Endothelial cell of umbilical vein (primary cell): ENCODE measurements around the gene DISP3. TPM values are rescaled to one million over a fixed set of nuclear protein-coding genes. Genes with fewer than 3 reads are reported as not detected.

Experiments used
- BruUV-seq: library from RNA; stranded (reverse); fragments of 400-500 nt; replicated peaks from 2 replicates; lab custom pipeline; 2021; lab: Mats Ljungman, UMichigan
- CTCF ChIA-PET: fragments of 300-600, 350-600 bp; sonication (Branson Sonifier 250); formaldehyde crosslinking; loops from one replicate; lab custom pipeline; 2021; ENCODE audit warnings: antibody characterized with exemption, inconsistent platforms; lab: Charles Lee
- POLR2A ChIA-PET: fragments of 300-600, 350-600 bp; sonication (Branson Sonifier 250); formaldehyde crosslinking; loops from one replicate; lab custom pipeline; 2021; ENCODE audit warnings: antibody characterized with exemption, inconsistent platforms; lab: Charles Lee
- DNase-seq: peaks from one replicate; pipeline ENCODE4 v3.0.0-alpha.2; 2011; ENCODE audit warnings: low read depth, low spot score
- FAIRE-seq: peaks from 2 replicates; lab custom pipeline; 2011; peaks lifted over from hg19 to GRCh38; lab: Jason Lieb, UNC
- H2AFZ ChIP-seq: 2 replicates; pipeline ENCODE4 v1.6.0; 2012; ENCODE audit warnings: low read depth, low read length, control low read depth, inconsistent platforms
- H3K27ac ChIP-seq: 2 replicates; pipeline ENCODE4 v1.5.1; 2011; ENCODE audit warnings: low read depth, mild to moderate bottlenecking, control low read depth, low read length, moderate library complexity; ENCODE audit not compliant: insufficient read depth
- H3K27me3 ChIP-seq, 2 experiments: 2 replicates each; pipeline versions ENCODE4 v1.6.0 to v1.6.1; 2011; ENCODE audit warnings: low read length in 2 of 2, mixed read lengths in 1 of 2; ENCODE audit not compliant: control insufficient read depth in 2 of 2, insufficient read depth in 2 of 2
- H3K36me3 ChIP-seq, 2 experiments: 2 replicates in 1 of 2; 3 replicates in 1 of 2; pipeline ENCODE4 v1.5.1; 2011; ENCODE audit warnings: low read length in 2 of 2, mild to moderate bottlenecking in 1 of 2, moderate library complexity in 1 of 2; ENCODE audit not compliant: control insufficient read depth in 2 of 2, insufficient read depth in 2 of 2; ENCODE audit errors: extremely low read depth in 1 of 2
- H3K4me1 ChIP-seq: 3 replicates; pipeline ENCODE4 v1.5.1; 2011; ENCODE audit warnings: mild to moderate bottlenecking, low read length; ENCODE audit not compliant: control insufficient read depth, insufficient read depth; ENCODE audit errors: extremely low read depth
- H3K4me2 ChIP-seq: 2 replicates; pipeline ENCODE4 v1.6.1; 2011; ENCODE audit warnings: low read length, control low read depth, mixed read lengths; ENCODE audit not compliant: insufficient read depth
- H3K4me3 ChIP-seq, 3 experiments: fragments of 200-600 bp in 1 of 3; sonication (generic), shearing (Covaris generic) in 1 of 3; replicated peaks in 1 of 3; 2 replicates each; pipeline ENCODE4 v1.5.1; 2011 to 2016; ENCODE audit warnings: control low read depth in 3 of 3, low read length in 3 of 3, mild to moderate bottlenecking in 2 of 3, inconsistent platforms in 1 of 3, low read depth in 1 of 3, moderate library complexity in 1 of 3; ENCODE audit not compliant: insufficient read depth in 1 of 3
- H3K79me2 ChIP-seq: 2 replicates; pipeline ENCODE4 v1.6.0; 2012; ENCODE audit warnings: low read length, inconsistent platforms; ENCODE audit not compliant: control insufficient read depth, insufficient read depth
- H3K9ac ChIP-seq: replicated peaks from 2 replicates; pipeline ENCODE3; 2011; ENCODE audit warnings: low read length, control low read depth; ENCODE audit not compliant: insufficient read depth; ENCODE audit errors: extremely low read depth
- H3K9me1 ChIP-seq: replicated peaks from 3 replicates; pipeline ENCODE4 v1.6.0; 2011; ENCODE audit warnings: mild to moderate bottlenecking, low read length; ENCODE audit not compliant: control insufficient read depth, insufficient read depth; ENCODE audit errors: extremely low read depth
- H3K9me3 ChIP-seq: replicated peaks from 2 replicates; pipeline ENCODE4 v1.5.1; 2012; ENCODE audit warnings: low read length, inconsistent platforms; ENCODE audit not compliant: control insufficient read depth, insufficient read depth
- H4K20me1 ChIP-seq: replicated peaks from 2 replicates; pipeline ENCODE3; 2011; ENCODE audit warnings: mild to moderate bottlenecking, low read length; ENCODE audit not compliant: control insufficient read depth, insufficient read depth; ENCODE audit errors: extremely low read depth
- CTCF ChIP-seq, 2 donors: IDR thresholded peaks; 1 replicate in 1 of 2; 2 replicates in 1 of 2; pipeline ENCODE4 v1.5.1; 2011; ENCODE audit warnings: low read length in 2 of 2, mild to moderate bottlenecking in 2 of 2, moderate library complexity in 2 of 2, control low read depth in 1 of 2, inconsistent platforms in 1 of 2, low read depth in 1 of 2; ENCODE audit not compliant: insufficient read depth in 1 of 2; ENCODE audit errors: extremely low read depth in 1 of 2
- JUN ChIP-seq: IDR thresholded peaks from 2 replicates; pipeline ENCODE4 v1.6.1; 2011; ENCODE audit warnings: borderline replicate concordance, low read depth; ENCODE audit not compliant: insufficient read length, insufficient read depth
- dilution Hi-C: fragments of 300-500 bp; cut with MboI; formaldehyde crosslinking; loops from one replicate; pipeline ENCODE4 v1.15.0; 2019; ENCODE audit warnings: low sequenced_read_pairs; ENCODE audit not compliant: extremely low pct_ligation_motif_present
- intact Hi-C: fragments of 100-400 bp; cut with micrococcal nuclease; formaldehyde crosslinking; loops from one replicate; pipeline ENCODE4 v1.10.0; 2022
- polyA plus RNA-seq, 4 experiments: library from polyadenylated mRNA; depleted of rRNA in 3 of 4; stranded (reverse) in 3 of 4; unstranded in 1 of 4; fragments of >200 nt; gene quantifications; 2 replicates each; pipeline versions ENCODE4 v1.2.1 to v1.2.3, GENCODE V29; 2011 to 2012; ENCODE audit warnings: missing spikeins in 1 of 4
- total RNA-seq: library from RNA; stranded (reverse); gene quantifications from 2 replicates; pipeline ENCODE4 v1.2.3, GENCODE V29; 2021

The DISP3 gene
- total and polyA plus RNA-seq, 2 donors (not counting 3 experiments of a cell fraction or from before 2014, with no cell fraction given), result 0.26 to 0.49 TPM

GRCh38 chr1:11573116-11573692 is 94.2 kb downstream of the DISP3 start:
- no TSS peak for BruUV-seq
- POLR2A ChIA-PET, result no interaction called here

More at GRCh38 chr1:11573116-11573692, 94.2 kb downstream of the DISP3 start:
- Histone ChIP-seq H3K27me3 (no peaks in the 10 kb centered on the region), H3K4me3 (no peak overlapping the region), H2AFZ (no peak overlapping the region), H3K4me1 (no peaks in the 10 kb centered on the region), H4K20me1 (no peaks in the 10 kb centered on the region), H3K9me1 (no peaks in the 10 kb centered on the region), H3K36me3 (no peaks in the 10 kb centered on the region), H3K9me3 (no peaks in the 10 kb centered on the region), H3K9ac (no peak overlapping the region), H3K79me2 (no peaks in the 10 kb centered on the region), H3K4me2 (no peak overlapping the region), H3K27ac (no peak overlapping the region)
- TF ChIP-seq CTCF (IDR thresholded peaks at IDR 0.05; ENCODE audit: extremely low read depth in 1 of 2, insufficient read depth in 1 of 2, low read depth in 1 of 2, low read length in 2 of 2) (no peak), JUN (no peak)
- DNase-seq (no peak), FAIRE-seq (no peak)
- CTCF ChIA-PET, result interaction anchor here (0.9 to 1.5 kb wide), 3 partner anchors 9 to 331 kb away, joined by 3 to 4 read pairs (median 3); no protein-coding TSS in a partner anchor
- intact Hi-C loops, result no loop called here
- dilution Hi-C loops, result no loop called here
